Gastroesophageal sphincter (tissue), 3 donors: ENCODE measurements around the gene FARS2.

ENCODE experiments used
- CTCF ChIP-seq, 4 experiments: fragments of 200-600 bp in 2 of 4; fragments of 450-650 bp in 2 of 4; sonication (generic) in 1 of 4; IDR thresholded peaks; one replicate each; pipeline ENCODE4 v1.5.1; 2017 to 2019; ENCODE audit warnings: antibody characterized with exemption in 4 of 4, mild to moderate bottlenecking in 2 of 4, moderate library complexity in 2 of 4
- EP300 ChIP-seq: sonication (generic); formaldehyde crosslinking; IDR thresholded peaks from one replicate; pipeline ENCODE4 v1.6.1; 2017; ENCODE audit warnings: antibody characterized with exemption, mild to moderate bottlenecking
- POLR2A ChIP-seq, 2 donors: fragments of 450-650 bp; IDR thresholded peaks; one replicate each; pipeline ENCODE4 v1.6.1; 2017; ENCODE audit warnings: antibody characterized with exemption in 2 of 2, mild to moderate bottlenecking in 2 of 2, moderate library complexity in 1 of 2
- POLR2AphosphoS5 ChIP-seq: sonication (generic); formaldehyde crosslinking; IDR thresholded peaks from one replicate; pipeline ENCODE4 v1.6.1; 2017; ENCODE audit warnings: antibody characterized with exemption

DNA sequence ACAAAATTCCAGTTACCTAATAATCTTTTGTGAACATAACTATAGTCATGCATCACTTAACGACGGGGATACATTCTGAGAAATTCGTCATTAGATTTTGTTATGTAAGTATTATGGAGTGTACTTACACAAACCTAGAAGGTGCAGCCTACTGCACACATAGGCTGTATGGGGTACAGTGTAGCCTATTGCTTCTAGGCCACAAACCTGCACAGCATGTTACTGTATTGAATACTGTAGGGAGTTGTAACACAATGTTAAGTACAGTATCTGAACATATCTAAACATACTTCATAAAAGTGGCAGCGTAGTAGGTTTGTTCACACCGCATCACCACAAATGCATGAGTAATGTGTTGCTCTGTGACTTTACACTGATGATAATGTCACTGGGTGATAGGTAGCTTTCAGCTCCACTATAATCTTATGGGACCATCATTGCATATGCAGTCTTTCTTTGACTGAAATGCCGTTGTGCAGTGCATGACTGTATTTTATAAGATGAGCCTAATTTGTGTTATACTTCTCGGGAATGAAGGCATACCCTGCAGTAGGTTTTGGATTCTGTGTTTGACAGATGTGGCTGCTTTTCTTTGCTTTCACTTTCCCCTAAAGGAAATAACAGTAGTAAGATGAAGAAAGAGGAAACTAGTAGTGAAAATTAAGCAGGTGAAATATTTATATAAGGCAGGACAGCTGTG is 365.6 kb downstream of the FARS2 start:
- TF ChIP-seq CTCF (IDR thresholded peaks at IDR 0.05) (no peak), POLR2AphosphoS5 (no peak), EP300 (no peak), POLR2A (IDR thresholded peaks at IDR 0.05) (no peak)
